ENCODE measurements around the gene MCEMP1.
A peak's percentile ranks its signal among the peaks of the same experiment; 100 is the strongest.

MCEMP1 gene

GRCh38 chr19:7677669-7678311 lies 900 bp downstream of the MCEMP1 start:
- H3K27ac ChIP-seq = no peak overlapping the region
- TF ChIP-seq, protein P1, sequence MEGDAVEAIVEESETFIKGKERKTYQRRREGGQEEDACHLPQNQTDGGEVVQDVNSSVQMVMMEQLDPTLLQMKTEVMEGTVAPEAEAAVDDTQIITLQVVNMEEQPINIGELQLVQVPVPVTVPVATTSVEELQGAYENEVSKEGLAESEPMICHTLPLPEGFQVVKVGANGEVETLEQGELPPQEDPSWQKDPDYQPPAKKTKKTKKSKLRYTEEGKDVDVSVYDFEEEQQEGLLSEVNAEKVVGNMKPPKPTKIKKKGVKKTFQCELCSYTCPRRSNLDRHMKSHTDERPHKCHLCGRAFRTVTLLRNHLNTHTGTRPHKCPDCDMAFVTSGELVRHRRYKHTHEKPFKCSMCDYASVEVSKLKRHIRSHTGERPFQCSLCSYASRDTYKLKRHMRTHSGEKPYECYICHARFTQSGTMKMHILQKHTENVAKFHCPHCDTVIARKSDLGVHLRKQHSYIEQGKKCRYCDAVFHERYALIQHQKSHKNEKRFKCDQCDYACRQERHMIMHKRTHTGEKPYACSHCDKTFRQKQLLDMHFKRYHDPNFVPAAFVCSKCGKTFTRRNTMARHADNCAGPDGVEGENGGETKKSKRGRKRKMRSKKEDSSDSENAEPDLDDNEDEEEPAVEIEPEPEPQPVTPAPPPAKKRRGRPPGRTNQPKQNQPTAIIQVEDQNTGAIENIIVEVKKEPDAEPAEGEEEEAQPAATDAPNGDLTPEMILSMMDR (conservative IDR thresholded peaks at IDR 0.05) = no peak

- TF ChIP-seq, protein P1 (conservative IDR thresholded peaks at IDR 0.05) = peak; percentile 63
- H3K27ac ChIP-seq = no peak overlapping the region
Measured at GRCh38 chr19:7678971-7679751, 2.3 kb downstream of the MCEMP1 start.

- peak overlapping the region; percentile 79; the same call in 1 of the 2 replicates for H3K27ac ChIP-seq
- TF ChIP-seq, protein P1 (conservative IDR thresholded peaks at IDR 0.05) = no peak
Measured at GRCh38 chr19:7679771-7680605, 3.1 kb downstream of the MCEMP1 start.

- TF ChIP-seq, protein P1 (conservative IDR thresholded peaks at IDR 0.05) = peak; percentile 92
- peak within 1 kb of the TSS; percentile 79; the same call in 1 of the 2 replicates for H3K27ac ChIP-seq
Measured at GRCh38 chr19:7680606-7681339, 3.9 kb downstream of the MCEMP1 start, which contains the start of gene TRAPPC5. TRAPPC5 (plus strand) TSS chr19:7680833; CDS start chr19:7682254, 1,421 bp downstream.

- TF ChIP-seq, protein P1 (conservative IDR thresholded peaks at IDR 0.05) = peak; percentile 41
- H3K27ac ChIP-seq = peak overlapping the region; percentile 79; the same call in 1 of the 2 replicates
Measured at GRCh38 chr19:7681340-7682174, 4.7 kb downstream of the MCEMP1 start.

DNA sequence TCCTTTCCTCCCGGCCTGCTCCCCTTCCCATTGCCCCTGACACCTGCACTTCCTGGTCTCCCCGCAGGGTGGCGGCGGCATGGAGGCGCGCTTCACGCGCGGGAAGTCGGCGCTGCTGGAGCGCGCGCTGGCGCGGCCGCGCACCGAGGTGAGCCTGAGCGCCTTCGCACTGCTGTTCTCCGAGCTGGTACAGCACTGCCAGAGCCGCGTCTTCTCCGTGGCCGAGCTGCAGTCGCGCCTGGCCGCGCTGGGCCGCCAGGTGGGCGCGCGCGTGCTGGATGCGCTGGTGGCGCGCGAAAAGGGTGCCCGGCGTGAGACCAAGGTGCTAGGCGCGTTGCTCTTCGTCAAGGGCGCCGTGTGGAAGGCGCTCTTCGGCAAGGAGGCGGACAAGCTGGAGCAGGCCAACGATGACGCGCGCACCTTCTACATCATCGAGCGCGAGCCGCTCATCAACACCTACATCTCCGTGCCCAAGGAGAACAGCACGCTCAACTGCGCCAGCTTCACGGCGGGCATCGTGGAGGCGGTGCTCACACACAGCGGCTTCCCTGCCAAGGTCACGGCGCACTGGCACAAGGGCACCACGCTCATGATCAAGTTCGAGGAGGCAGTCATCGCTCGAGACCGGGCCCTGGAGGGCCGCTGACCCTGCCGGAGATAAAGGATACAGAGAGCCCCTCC lies 5.4 kb downstream of the MCEMP1 start:
- TF ChIP-seq, protein P1 (conservative IDR thresholded peaks at IDR 0.05) = no peak
- H3K27ac ChIP-seq = no peak overlapping the region

Measured in VCaP (cell line).